Ovary (tissue), 9 donors: ENCODE measurements around the gene FMNL2. TPM values are rescaled to one million over a fixed set of nuclear protein-coding genes. Genes with fewer than 3 reads are reported as not detected.

Experiments used
- DNase-seq, 5 donors: peaks; one replicate each; pipeline ENCODE4 v3.0.0-alpha.2; 2019 to 2020
- H3K27ac ChIP-seq, 2 donors: fragments of 200-600 bp; one replicate each; pipeline versions ENCODE4 v1.5.1 to v1.8.0; 2019 to 2022
- H3K27me3 ChIP-seq: fragments of 200-600 bp; one replicate; pipeline ENCODE4 v1.8.0; 2022
- H3K36me3 ChIP-seq: fragments of 200-600 bp; sonication (generic); one replicate; pipeline ENCODE4 v1.5.1; 2019
- H3K4me1 ChIP-seq: one replicate; pipeline ENCODE4 v1.8.1; 2013; ENCODE audit warnings: mild to moderate bottlenecking, moderate library complexity; ENCODE audit not compliant: insufficient read depth
- H3K4me3 ChIP-seq: fragments of 200-600 bp; sonication (generic); one replicate; pipeline ENCODE4 v1.5.1; 2017
- H3K9me3 ChIP-seq, 2 donors: fragments of 200-600 bp in 1 of 2; sonication (generic) in 1 of 2; one replicate each; pipeline versions ENCODE4 v1.5.1 to v1.8.1; 2013 to 2019; ENCODE audit warnings: mild to moderate bottlenecking in 1 of 2, moderate library complexity in 1 of 2
- EP300 ChIP-seq: sonication (generic); formaldehyde crosslinking; IDR thresholded peaks from one replicate; pipeline ENCODE4 v1.6.1; 2017; ENCODE audit warnings: antibody characterized with exemption
- POLR2A ChIP-seq: fragments of 450-650 bp; IDR thresholded peaks from one replicate; pipeline ENCODE4 v1.6.1; 2017; ENCODE audit warnings: antibody characterized with exemption, mild to moderate bottlenecking, moderate library complexity
- WGBS, 3 donors: extraction: QIAGEN DNeasy Blood & Tissue Kit in 1 of 3; methylation state at CpG; one replicate each; pipeline versions ENCODE4 v1.1.5 to v1.1.7; 2013 to 2017; 5-methylcytosine and 5-hydroxymethylcytosine counted together
- intact Hi-C, 4 donors: fragments of 100-400 bp; cut with DNase I; formaldehyde crosslinking; loops; one replicate each; pipeline versions ENCODE4 v1.11.0 to v1.15.1; 2022 to 2023
- polyA plus RNA-seq, 2 donors: library from polyadenylated mRNA; stranded (reverse); fragments of 200-250 nt in 1 of 2; fragments of 350-450 nt in 1 of 2; fragmentation: Illumina TruSeq in 1 of 2; extraction: RNeasy Lipid Tissue Mini Kit (QIAGEN cat#74804) in 1 of 2; gene quantifications; one replicate each; pipeline ENCODE4 v1.2.3, GENCODE V29; 2013 to 2014
- total RNA-seq, 7 donors: library from RNA; depleted of rRNA in 2 of 7; stranded (reverse); fragments of >200 nt in 2 of 7; fragmentation: NEBNext Ultra II Directional in 3 of 7; extraction: Animal tissue kit (Norgen Biotek cat#: 25700) in 3 of 7; gene quantifications; one replicate each; pipeline versions ENCODE4 v1.1.0 to v1.2.4, GENCODE V29; 2016 to 2023
- TF ChIP-seq, protein P1 (sequence below), 3 donors: fragments of 450-650 bp in 2 of 3; fragments of 200-600 bp in 1 of 3; IDR thresholded peaks; one replicate each; pipeline versions ENCODE4 v1.5.1 to v1.8.0; 2016 to 2022; ENCODE audit warnings: antibody characterized with exemption in 3 of 3, mild to moderate bottlenecking in 1 of 3
- donor health status: DM: no; HTN: no; CAD: no; lungs with moderate emphysema.
- donor health status: DM: no; HTN: no; CAD: no.
- donor health status: Bipolar disorder and iron deficiency.
- donor health status: DM: yes; HTN: yes; CAD: no.
- donor health status: DM: no; HTN: no; CAD: no.
- donor health status: DM: yes; HTN: yes; CAD: no.

The FMNL2 gene
- total and polyA plus RNA-seq, 9 donors = 30.3 to 89.1 (median 51.3) TPM

DNA sequence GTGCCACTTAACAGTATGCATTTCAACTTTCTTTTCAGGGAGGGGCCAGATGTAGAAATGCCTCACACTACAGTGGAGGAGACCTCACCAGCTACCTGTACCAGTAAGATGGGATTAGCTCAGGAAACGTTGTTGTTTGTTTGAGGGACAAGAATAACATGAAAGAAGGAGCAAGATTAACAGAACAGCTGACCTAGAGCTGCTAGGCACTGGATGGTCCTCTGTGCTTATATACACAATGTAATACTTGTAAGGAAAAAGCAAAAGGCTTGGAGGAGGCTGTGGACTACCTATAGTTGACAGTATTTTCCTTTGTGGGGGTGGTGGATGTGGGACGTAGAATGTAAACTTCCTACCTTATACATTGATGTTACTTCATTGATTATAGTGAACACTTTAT is 154.4 kb downstream of the FMNL2 start:
- WGBS, 3 donors = 61 to 71% (median 64%) methylated on average over 2 of the region's 2 CpGs
- Histone ChIP-seq H3K4me3 (no peak overlapping the region), H3K27ac (no peak overlapping the region), H3K9me3 (no peaks in the 10 kb centered on the region), H3K4me1 (peaks cover 11% of the 10 kb centered on the region), H3K36me3 (no peaks in the 10 kb centered on the region), H3K27me3 (no peaks in the 10 kb centered on the region)
- intact Hi-C loops = no loop called here
- DNase-seq = no peak
- TF ChIP-seq, protein P1, sequence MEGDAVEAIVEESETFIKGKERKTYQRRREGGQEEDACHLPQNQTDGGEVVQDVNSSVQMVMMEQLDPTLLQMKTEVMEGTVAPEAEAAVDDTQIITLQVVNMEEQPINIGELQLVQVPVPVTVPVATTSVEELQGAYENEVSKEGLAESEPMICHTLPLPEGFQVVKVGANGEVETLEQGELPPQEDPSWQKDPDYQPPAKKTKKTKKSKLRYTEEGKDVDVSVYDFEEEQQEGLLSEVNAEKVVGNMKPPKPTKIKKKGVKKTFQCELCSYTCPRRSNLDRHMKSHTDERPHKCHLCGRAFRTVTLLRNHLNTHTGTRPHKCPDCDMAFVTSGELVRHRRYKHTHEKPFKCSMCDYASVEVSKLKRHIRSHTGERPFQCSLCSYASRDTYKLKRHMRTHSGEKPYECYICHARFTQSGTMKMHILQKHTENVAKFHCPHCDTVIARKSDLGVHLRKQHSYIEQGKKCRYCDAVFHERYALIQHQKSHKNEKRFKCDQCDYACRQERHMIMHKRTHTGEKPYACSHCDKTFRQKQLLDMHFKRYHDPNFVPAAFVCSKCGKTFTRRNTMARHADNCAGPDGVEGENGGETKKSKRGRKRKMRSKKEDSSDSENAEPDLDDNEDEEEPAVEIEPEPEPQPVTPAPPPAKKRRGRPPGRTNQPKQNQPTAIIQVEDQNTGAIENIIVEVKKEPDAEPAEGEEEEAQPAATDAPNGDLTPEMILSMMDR (IDR thresholded peaks at IDR 0.05) = no peak
- TF ChIP-seq EP300 (no peak), POLR2A (no peak)

DNA sequence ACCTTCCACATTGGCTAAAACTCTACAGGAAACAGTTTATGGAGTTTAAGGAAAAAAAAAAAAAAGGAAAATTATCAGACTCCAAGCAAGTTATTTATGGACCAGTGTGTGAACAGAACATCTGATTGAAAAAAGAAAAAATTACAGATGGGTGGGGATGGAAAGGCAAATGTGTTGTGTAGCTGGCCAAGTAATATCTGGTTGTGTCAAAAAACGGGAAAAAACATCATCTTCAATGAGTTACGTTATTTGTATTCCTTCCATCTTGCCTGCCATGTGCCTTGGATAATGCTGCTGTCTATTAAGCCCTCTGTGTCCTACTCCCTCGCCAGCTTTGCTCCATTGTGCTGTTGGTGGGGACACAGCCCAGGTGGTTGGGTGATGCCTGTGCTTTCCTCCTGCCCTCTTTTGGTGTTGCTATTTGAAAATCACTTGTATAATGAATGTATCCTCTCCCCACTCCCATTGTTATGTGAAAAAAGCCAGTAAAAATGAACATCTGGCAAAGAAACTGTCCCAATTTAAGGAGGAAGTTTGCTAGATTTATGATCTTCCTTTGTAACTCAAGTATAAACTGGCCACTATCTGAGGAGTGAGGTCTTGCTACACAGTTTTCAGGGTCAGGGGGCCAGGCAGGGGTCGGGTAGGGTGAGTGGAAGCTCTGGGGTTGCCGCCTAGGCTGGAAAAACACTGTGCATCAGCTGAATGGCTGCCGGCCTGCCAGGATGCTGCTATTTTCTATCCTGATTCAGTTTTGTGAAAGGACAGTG is 155.9 kb downstream of the FMNL2 start:
- no peaks in the 10 kb centered on the region for H3K36me3 ChIP-seq
- peaks cover 11% of the 10 kb centered on the region for H3K4me1 ChIP-seq
- WGBS, 3 donors = 7 to 8% (median 7%) methylated on average over 6 of the region's 6 CpGs
- no peak overlapping the region for H3K4me3 ChIP-seq
- peak; percentile 65 to 78 (median 70) for DNase-seq
- TF ChIP-seq, protein P1 (IDR thresholded peaks at IDR 0.05) = no peak
- no peak for TF ChIP-seq EP300
- H3K9me3 ChIP-seq = no peaks in the 10 kb centered on the region
- H3K27me3 ChIP-seq = no peaks in the 10 kb centered on the region
- H3K27ac ChIP-seq = peak overlapping the region in 1 of 2 donors; percentile 70
- intact Hi-C loops = no loop called here

DNA sequence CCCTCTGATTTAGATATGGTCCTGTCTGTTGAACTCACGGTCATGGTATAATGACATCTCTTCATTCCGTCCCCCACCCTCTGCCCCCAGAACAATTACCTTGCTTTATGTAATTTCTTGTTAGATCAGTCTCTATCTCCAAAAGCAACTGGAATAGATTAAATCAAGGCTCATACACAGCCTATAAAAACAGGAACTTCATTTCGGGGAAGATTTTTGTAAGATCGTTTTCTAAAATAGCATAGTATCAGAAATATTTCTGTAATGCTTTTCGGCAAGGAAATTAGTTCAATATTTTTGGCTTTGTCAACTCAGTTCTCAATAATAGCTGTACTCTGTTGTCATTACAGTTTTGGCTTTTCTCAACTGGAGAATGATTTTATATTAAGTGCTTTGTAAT is 157.2 kb downstream of the FMNL2 start:
- no peaks in the 10 kb centered on the region for H3K27me3 ChIP-seq
- peak overlapping the region in 1 of 2 donors; percentile 70 for H3K27ac ChIP-seq
- 34 to 60% (median 38%) methylated on average over 5 of the region's 5 CpGs for WGBS, 3 donors
- no peak for TF ChIP-seq EP300
- no peak for TF ChIP-seq POLR2A
- TF ChIP-seq, protein P1 (IDR thresholded peaks at IDR 0.05) = no peak
- no peaks in the 10 kb centered on the region for H3K9me3 ChIP-seq
- no peak overlapping the region for H3K4me3 ChIP-seq
- DNase-seq = no peak
- intact Hi-C loops = no loop called here
- H3K4me1 ChIP-seq = peaks cover 11% of the 10 kb centered on the region
- H3K36me3 ChIP-seq = no peaks in the 10 kb centered on the region

DNA sequence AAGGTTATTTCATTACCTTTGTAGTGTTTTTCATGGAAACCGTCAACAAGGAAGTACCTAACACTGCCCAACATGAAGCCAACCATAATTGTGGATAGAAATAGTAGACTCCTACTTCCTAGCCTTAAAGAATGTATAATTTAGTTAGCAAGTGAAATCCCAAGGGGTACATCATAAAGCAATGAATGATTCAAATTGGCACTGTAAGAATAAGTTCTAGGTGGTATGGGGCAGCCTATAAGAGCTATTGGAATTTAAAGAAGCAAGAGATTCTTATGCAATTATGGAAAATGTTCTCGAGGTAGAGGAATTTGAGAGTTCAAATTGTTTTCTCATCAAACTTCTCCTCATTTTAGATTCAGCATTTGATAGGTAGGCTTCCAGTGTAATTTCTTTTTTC is 157.9 kb downstream of the FMNL2 start:
- no peaks in the 10 kb centered on the region for H3K27me3 ChIP-seq
- TF ChIP-seq EP300 (no peak), POLR2A (no peak)
- TF ChIP-seq, protein P1 (IDR thresholded peaks at IDR 0.05) = no peak
- H3K4me1 ChIP-seq = peaks cover 11% of the 10 kb centered on the region
- intact Hi-C loops = no loop called here
- H3K27ac ChIP-seq = no peak overlapping the region
- no peak for DNase-seq
- WGBS, 3 donors = 80 to 92% (median 81%) methylated on average over 2 of the region's 2 CpGs
- no peaks in the 10 kb centered on the region for H3K36me3 ChIP-seq
- no peaks in the 10 kb centered on the region for H3K9me3 ChIP-seq
- H3K4me3 ChIP-seq = no peak overlapping the region
